Left forelimb (tissue), 1 donor: ENCODE measurements around the gene STX19.
A peak's percentile ranks its signal among the peaks of the same experiment; 100 is the strongest.
"Not testable (repeated sequence)": the region's sequence is repeated elsewhere in the genome, so short reads cannot be mapped to it uniquely, and the experiment has no call there.

Experiments used
- DNase-seq: peaks from one replicate; pipeline ENCODE4 v3.0.0-alpha.2; 2018; ENCODE audit warnings: low spot score

Gene STX19

GRCh38 chr3:93973131-93974126 lies 55.0 kb downstream of the STX19 start, which contains the start of gene PROS1:
Gene PROS1 (minus strand): TSS chr3:93973896. CDS start chr3:93973749, 147 bp downstream.
- DNase-seq = peak; percentile 86

- no peak for DNase-seq
Observed at GRCh38 chr3:93969997-93970396, 58.4 kb downstream of the STX19 start.

GRCh38 chr3:93969443-93969842 lies 59.0 kb downstream of the STX19 start:
- DNase-seq = no peak

GRCh38 chr3:93965106-93965505 lies 63.3 kb downstream of the STX19 start:
- DNase-seq = not testable (repeated sequence)
